ENCODE measurements around the gene CASP1. TPM values are rescaled to one million over a fixed set of nuclear protein-coding genes. Genes with fewer than 3 reads are reported as not detected.
"Not testable (repeated sequence)": the region's sequence is repeated elsewhere in the genome, so short reads cannot be mapped to it uniquely, and the experiment has no call there.

CASP1 gene
- polyA plus RNA-seq, 4 donors, result 67.8 to 392 (median 85.5) TPM

DNA sequence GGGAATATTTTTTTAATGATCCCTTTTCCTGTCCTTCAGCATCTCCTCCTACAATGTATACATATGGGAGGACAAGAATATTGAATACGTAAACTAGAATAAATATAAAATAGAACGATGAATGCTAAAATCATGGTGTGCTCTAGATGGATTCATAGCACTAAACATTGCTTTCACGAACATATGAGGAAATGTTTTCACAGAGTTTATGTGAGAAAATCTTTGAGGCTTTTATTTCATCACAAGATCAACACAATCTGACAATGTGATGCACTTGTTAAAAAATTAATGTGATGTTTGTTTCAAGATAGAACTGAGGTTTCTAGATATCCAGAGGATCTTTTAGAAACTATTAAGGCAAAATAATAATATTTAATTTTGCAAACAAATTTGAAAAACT is 7.2 kb upstream of the CASP1 start:
- no peak overlapping the region for H3K27ac ChIP-seq (ENCODE audit: low read depth in 1 of 3, low read length in 2 of 3)
- no peaks in the 10 kb centered on the region for H3K36me3 ChIP-seq (ENCODE audit: control insufficient read depth in 3 of 3, insufficient read depth in 2 of 3, low read depth in 1 of 3, low read length in 3 of 3)
- H3K4me3 ChIP-seq (ENCODE audit: low read depth in 1 of 3, low read length in 3 of 3), result no peak overlapping the region
- DNase-seq, result no peak
- FAIRE-seq, result peak; percentile 19
- no peaks in the 10 kb centered on the region for H3K27me3 ChIP-seq (ENCODE audit: control insufficient read depth in 3 of 3, insufficient read depth in 3 of 3, low read length in 3 of 3)
- peaks cover 0 to 9% (median 6%) of the 10 kb centered on the region in 3 donors for H3K4me1 ChIP-seq (ENCODE audit: control insufficient read depth in 3 of 3, insufficient read depth in 2 of 3, low read depth in 1 of 3, low read length in 2 of 3)
- 55 to 70% (median 67%) methylated on average over 3 of the region's 3 CpGs for WGBS, 3 donors
- H3K9me3 ChIP-seq (ENCODE audit: control insufficient read depth in 2 of 2, insufficient read depth in 1 of 2, low read depth in 1 of 2, low read length in 1 of 2), result peaks cover 0 to 7% of the 10 kb centered on the region in 2 donors

DNA sequence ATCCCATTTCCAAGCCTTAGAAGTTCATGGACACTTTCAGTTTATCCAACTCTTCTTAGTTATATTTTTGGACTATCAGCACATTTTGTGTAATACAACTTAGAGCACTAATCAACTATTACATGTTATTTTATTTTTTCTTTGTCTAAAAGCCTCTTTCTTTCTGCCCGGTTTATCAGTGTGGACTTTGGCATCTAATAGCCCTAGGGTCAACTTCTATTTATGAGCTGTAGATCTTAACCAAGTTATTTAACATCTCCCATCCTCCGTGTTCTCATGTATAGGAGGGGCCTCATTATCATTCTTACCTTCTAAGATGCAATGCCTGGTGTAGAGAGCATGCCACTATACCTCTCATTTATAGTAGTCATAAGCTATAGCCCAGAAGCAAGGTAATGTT is 5.8 kb upstream of the CASP1 start:
- Histone ChIP-seq H3K4me3 (ENCODE audit: low read depth in 1 of 3, low read length in 3 of 3) (no peak overlapping the region), H3K4me1 (ENCODE audit: control insufficient read depth in 3 of 3, insufficient read depth in 2 of 3, low read depth in 1 of 3, low read length in 2 of 3) (peaks cover 0 to 9% (median 8%) of the 10 kb centered on the region in 3 donors), H3K36me3 (ENCODE audit: control insufficient read depth in 3 of 3, insufficient read depth in 2 of 3, low read depth in 1 of 3, low read length in 3 of 3) (no peaks in the 10 kb centered on the region), H3K27ac (ENCODE audit: low read depth in 1 of 3, low read length in 2 of 3) (peak overlapping the region in 1 of 3 donors; percentile 20), H3K27me3 (ENCODE audit: control insufficient read depth in 3 of 3, insufficient read depth in 3 of 3, low read length in 3 of 3) (no peaks in the 10 kb centered on the region), H3K9me3 (ENCODE audit: control insufficient read depth in 2 of 2, insufficient read depth in 1 of 2, low read depth in 1 of 2, low read length in 1 of 2) (peaks cover 0 to 11% of the 10 kb centered on the region in 2 donors)
- 11 to 66% (median 42%) methylated on average over 2 of the region's 2 CpGs for WGBS, 3 donors
- peak; percentile 59 to 77 for DNase-seq
- FAIRE-seq, result no peak

DNA sequence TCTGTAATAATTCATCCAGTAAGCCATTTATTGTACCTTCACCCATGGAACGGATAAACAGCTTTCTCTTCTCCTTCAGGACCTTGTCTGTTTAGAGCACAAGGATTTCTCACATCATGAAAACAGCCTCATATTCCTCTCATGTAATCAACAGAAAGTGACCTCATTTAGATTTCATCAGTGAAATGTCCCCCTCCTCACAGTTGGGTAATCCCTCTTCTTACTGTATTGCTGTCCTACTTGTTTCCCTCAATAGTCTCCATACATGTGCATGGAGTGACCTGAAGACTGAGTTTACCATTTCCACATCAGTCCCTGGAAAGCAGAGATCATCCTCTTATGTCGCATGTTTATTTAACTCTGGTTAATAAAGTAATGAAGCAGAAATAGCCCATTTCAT is 556 bp downstream of the CASP1 start:
- DNase-seq, result peak; percentile 33 to 35
- H3K27me3 ChIP-seq (ENCODE audit: control insufficient read depth in 3 of 3, insufficient read depth in 3 of 3, low read length in 3 of 3); H3K36me3 ChIP-seq (ENCODE audit: control insufficient read depth in 3 of 3, insufficient read depth in 2 of 3, low read depth in 1 of 3, low read length in 3 of 3): not testable (repeated sequence)
- Histone ChIP-seq H3K4me3 (ENCODE audit: low read depth in 1 of 3, low read length in 3 of 3) (peak overlapping the region; percentile 29 to 60 (median 33)), H3K27ac (ENCODE audit: low read depth in 1 of 3, low read length in 2 of 3) (peak overlapping the region; percentile 61 to 85 (median 78)), H3K4me1 (ENCODE audit: control insufficient read depth in 3 of 3, insufficient read depth in 2 of 3, low read depth in 1 of 3, low read length in 2 of 3) (peaks cover 2 to 11% (median 8%) of the 10 kb centered on the region in 3 donors), H3K9me3 (ENCODE audit: control insufficient read depth in 2 of 2, insufficient read depth in 1 of 2, low read depth in 1 of 2, low read length in 1 of 2) (peaks cover 0 to 11% of the 10 kb centered on the region in 2 donors)
- 6 to 31% (median 27%) methylated on average over 2 of the region's 2 CpGs for WGBS, 3 donors
- peak; percentile 10 for FAIRE-seq

DNA sequence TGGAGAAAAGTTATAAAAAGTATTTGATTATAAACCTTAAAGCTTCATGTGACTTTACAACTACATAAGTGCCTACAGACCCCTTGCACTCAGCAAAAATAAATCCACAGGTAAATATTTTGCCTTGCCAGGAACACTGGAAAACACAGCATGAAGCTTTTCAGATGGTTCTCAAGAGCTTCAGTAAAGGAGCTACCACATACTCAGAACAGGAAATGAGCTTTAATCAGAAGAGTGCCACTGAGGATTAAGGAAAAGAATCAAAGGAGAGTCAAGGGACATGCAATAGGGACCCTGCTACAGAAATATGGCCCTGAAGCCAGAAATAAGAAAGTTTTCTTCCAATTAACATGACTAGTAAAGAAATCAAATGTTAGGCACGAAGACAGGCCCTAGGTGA is 1.2 kb downstream of the CASP1 start:
- H3K27ac ChIP-seq (ENCODE audit: low read depth in 1 of 3, low read length in 2 of 3), result peak overlapping the region; percentile 18 to 78 (median 52)
- H3K4me3 ChIP-seq (ENCODE audit: low read depth in 1 of 3, low read length in 3 of 3), result peak overlapping the region; percentile 10 to 60 (median 33)
- FAIRE-seq (no peak), DNase-seq (peak; percentile 25 to 42)
- no peaks in the 10 kb centered on the region for H3K27me3 ChIP-seq (ENCODE audit: control insufficient read depth in 3 of 3, insufficient read depth in 3 of 3, low read length in 3 of 3)
- H3K4me1 ChIP-seq (ENCODE audit: control insufficient read depth in 3 of 3, insufficient read depth in 2 of 3, low read depth in 1 of 3, low read length in 2 of 3), result peaks cover 2 to 11% (median 8%) of the 10 kb centered on the region in 3 donors
- H3K36me3 ChIP-seq (ENCODE audit: control insufficient read depth in 3 of 3, insufficient read depth in 2 of 3, low read depth in 1 of 3, low read length in 3 of 3), result peaks cover 2 to 7% (median 6%) of the 10 kb centered on the region in 3 donors
- H3K9me3 ChIP-seq (ENCODE audit: control insufficient read depth in 2 of 2, insufficient read depth in 1 of 2, low read depth in 1 of 2, low read length in 1 of 2), result peaks cover 0 to 11% of the 10 kb centered on the region in 2 donors
- WGBS, 3 donors, result 18 to 63% (median 33%) methylated on average over 1 of the region's 1 CpG

DNA sequence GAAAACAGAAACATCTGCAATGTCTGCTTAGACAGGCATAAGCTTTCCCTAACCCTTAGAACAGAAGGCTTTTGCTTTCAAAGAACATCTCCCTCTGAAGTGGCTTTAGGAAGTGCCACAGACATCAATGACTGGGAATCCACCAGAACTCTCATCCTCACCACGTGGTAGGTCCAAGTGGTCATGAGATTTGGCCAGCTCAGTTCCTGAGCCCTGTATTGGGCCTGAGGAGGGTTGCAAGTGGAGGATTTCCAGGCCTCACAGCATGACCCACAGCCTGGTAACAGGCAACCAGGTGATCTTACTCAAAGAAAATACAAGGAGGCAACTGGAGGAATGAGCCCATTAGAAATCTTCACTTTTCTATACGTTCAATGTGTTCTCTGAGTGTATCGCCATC is 1.6 kb downstream of the CASP1 start:
- peak overlapping the region in 2 of 3 donors; percentile 33 to 60 for H3K4me3 ChIP-seq (ENCODE audit: low read depth in 1 of 3, low read length in 3 of 3)
- H3K4me1 ChIP-seq (ENCODE audit: control insufficient read depth in 3 of 3, insufficient read depth in 2 of 3, low read depth in 1 of 3, low read length in 2 of 3), result peaks cover 2 to 11% (median 8%) of the 10 kb centered on the region in 3 donors
- peaks cover 2 to 8% (median 7%) of the 10 kb centered on the region in 3 donors for H3K36me3 ChIP-seq (ENCODE audit: control insufficient read depth in 3 of 3, insufficient read depth in 2 of 3, low read depth in 1 of 3, low read length in 3 of 3)
- FAIRE-seq (no peak), DNase-seq (peak; percentile 37)
- WGBS, 3 donors, result 16 to 57% (median 29%) methylated on average over 3 of the region's 3 CpGs
- peaks cover 0 to 11% of the 10 kb centered on the region in 2 donors for H3K9me3 ChIP-seq (ENCODE audit: control insufficient read depth in 2 of 2, insufficient read depth in 1 of 2, low read depth in 1 of 2, low read length in 1 of 2)
- peak overlapping the region; percentile 18 to 52 (median 22) for H3K27ac ChIP-seq (ENCODE audit: low read depth in 1 of 3, low read length in 2 of 3)
- no peaks in the 10 kb centered on the region for H3K27me3 ChIP-seq (ENCODE audit: control insufficient read depth in 3 of 3, insufficient read depth in 3 of 3, low read length in 3 of 3)

DNA sequence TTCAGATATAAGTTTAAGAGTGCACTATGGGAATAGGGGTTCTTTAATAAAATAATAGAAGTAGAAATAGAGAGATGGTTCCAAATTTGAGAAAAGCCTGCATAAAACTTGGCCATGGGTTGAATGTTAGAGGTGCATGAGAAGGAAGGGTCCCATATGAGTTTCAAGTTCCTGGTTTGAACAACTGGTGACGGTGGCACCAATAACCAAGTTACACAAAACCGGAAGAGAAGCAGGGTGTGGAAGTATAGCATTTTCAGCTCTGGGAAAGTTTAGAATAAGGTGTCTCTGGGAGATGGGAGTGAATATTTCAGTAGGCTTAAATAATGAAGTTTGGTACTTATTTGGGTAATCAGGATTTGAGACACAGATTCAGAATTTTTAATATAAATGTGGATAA is 2.4 kb downstream of the CASP1 start:
- no peaks in the 10 kb centered on the region for H3K27me3 ChIP-seq (ENCODE audit: control insufficient read depth in 3 of 3, insufficient read depth in 3 of 3, low read length in 3 of 3)
- H3K36me3 ChIP-seq (ENCODE audit: control insufficient read depth in 3 of 3, insufficient read depth in 2 of 3, low read depth in 1 of 3, low read length in 3 of 3), result peaks cover 2 to 8% (median 7%) of the 10 kb centered on the region in 3 donors
- H3K9me3 ChIP-seq (ENCODE audit: control insufficient read depth in 2 of 2, insufficient read depth in 1 of 2, low read depth in 1 of 2, low read length in 1 of 2), result peaks cover 0 to 7% of the 10 kb centered on the region in 2 donors
- FAIRE-seq (no peak), DNase-seq (peak in 1 of 2 donors; percentile 60)
- WGBS, 3 donors, result 23 to 57% (median 28%) methylated on average over 2 of the region's 2 CpGs
- peaks cover 2 to 13% (median 8%) of the 10 kb centered on the region in 3 donors for H3K4me1 ChIP-seq (ENCODE audit: control insufficient read depth in 3 of 3, insufficient read depth in 2 of 3, low read depth in 1 of 3, low read length in 2 of 3)
- peak overlapping the region in 1 of 3 donors; percentile 45 for H3K27ac ChIP-seq (ENCODE audit: low read depth in 1 of 3, low read length in 2 of 3)
- H3K4me3 ChIP-seq (ENCODE audit: low read depth in 1 of 3, low read length in 3 of 3), result peak overlapping the region in 2 of 3 donors; percentile 33 to 36

DNA sequence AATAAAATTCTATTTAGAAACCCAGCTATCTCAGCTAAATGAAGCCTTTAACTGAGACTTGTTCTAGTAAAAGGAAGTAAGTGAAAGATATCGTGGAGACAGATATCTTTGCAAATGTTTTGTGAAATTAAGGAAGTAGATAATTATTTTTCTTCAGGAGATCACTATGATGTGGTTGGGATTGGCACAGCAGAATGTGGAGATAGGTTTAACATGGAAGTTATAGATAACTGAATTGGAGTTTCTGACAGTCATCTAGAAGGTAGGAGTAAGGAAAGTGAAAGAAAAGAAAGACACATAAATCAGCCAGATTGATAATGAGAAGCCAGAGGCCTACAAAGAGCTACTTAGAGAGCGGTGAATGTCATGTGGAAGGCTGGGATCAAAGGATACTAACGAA is 7.3 kb downstream of the CASP1 start:
- FAIRE-seq (no peak), DNase-seq (peak; percentile 64)
- Histone ChIP-seq H3K4me1 (ENCODE audit: control insufficient read depth in 3 of 3, insufficient read depth in 2 of 3, low read depth in 1 of 3, low read length in 2 of 3) (peaks cover 2 to 11% (median 10%) of the 10 kb centered on the region in 3 donors), H3K4me3 (ENCODE audit: low read depth in 1 of 3, low read length in 3 of 3) (no peak overlapping the region), H3K27me3 (ENCODE audit: control insufficient read depth in 3 of 3, insufficient read depth in 3 of 3, low read length in 3 of 3) (no peaks in the 10 kb centered on the region), H3K27ac (ENCODE audit: low read depth in 1 of 3, low read length in 2 of 3) (peak overlapping the region in 2 of 3 donors; percentile 56 to 78), H3K9me3 (ENCODE audit: control insufficient read depth in 2 of 2, insufficient read depth in 1 of 2, low read depth in 1 of 2, low read length in 1 of 2) (no peaks in the 10 kb centered on the region), H3K36me3 (ENCODE audit: control insufficient read depth in 3 of 3, insufficient read depth in 2 of 3, low read depth in 1 of 3, low read length in 3 of 3) (peaks cover 7 to 16% (median 9%) of the 10 kb centered on the region in 3 donors)
- WGBS, 3 donors, result 18 to 58% (median 36%) methylated on average over 3 of the region's 3 CpGs

DNA sequence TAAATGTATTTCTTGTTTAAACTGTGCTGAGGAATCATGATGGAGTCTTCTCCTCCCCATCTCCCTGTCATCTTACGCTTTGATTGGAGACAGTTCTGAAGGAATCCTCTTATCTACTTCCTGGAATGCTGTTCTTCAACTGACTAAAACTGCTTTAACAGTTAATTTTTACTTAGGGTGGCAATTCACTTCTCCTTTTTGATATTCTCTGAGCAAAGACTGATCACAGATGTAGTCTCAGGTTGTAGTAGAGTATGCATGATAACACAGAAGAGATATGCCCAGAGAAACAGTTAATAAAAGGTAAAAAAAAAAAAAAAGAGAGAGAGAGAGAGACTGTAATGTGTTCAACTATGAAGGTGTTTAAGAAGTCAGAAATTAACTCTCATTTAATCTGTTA is 10.6 kb downstream of the CASP1 start:
- DNase-seq (no peak), FAIRE-seq (no peak)
- Histone ChIP-seq H3K9me3 (ENCODE audit: control insufficient read depth in 2 of 2, insufficient read depth in 1 of 2, low read depth in 1 of 2, low read length in 1 of 2) (no peaks in the 10 kb centered on the region), H3K4me1 (ENCODE audit: control insufficient read depth in 3 of 3, insufficient read depth in 2 of 3, low read depth in 1 of 3, low read length in 2 of 3) (peaks cover 0 to 7% (median 3%) of the 10 kb centered on the region in 3 donors), H3K36me3 (ENCODE audit: control insufficient read depth in 3 of 3, insufficient read depth in 2 of 3, low read depth in 1 of 3, low read length in 3 of 3) (peaks cover under 1 to 13% (median 7%) of the 10 kb centered on the region in 3 donors), H3K27ac (ENCODE audit: low read depth in 1 of 3, low read length in 2 of 3) (peak overlapping the region in 1 of 3 donors; percentile 0), H3K27me3 (ENCODE audit: control insufficient read depth in 3 of 3, insufficient read depth in 3 of 3, low read length in 3 of 3) (no peaks in the 10 kb centered on the region), H3K4me3 (ENCODE audit: low read depth in 1 of 3, low read length in 3 of 3) (no peak overlapping the region)
- WGBS, 3 donors, result 73 to 96% (median 83%) methylated on average over 1 of the region's 1 CpG

DNA sequence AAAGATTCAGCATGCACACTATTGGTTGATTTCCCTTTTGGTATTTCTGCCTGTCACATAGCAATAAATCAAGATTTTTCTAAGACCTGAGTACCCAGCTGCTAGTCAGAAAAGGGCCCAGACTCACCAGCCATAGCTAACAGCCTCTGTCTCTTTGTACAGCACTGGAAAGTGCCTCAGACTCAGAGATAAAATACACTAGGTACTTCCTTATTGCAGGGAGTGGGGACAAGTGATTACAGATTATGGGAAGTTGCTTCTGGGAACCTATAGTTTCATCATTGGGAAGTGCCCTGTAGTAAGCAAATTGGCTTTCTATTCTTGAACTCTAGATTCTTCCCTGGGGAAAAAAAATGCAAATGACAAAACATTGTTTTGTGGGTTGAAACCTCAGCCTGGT is 11.9 kb downstream of the CASP1 start, which contains the start of gene CASP5:
Gene CASP5, minus strand, starts transcription at position 166 of the 400 bp plus-strand sequence. Its CDS starts 32 bp downstream, at position 134.
- H3K4me3 ChIP-seq (ENCODE audit: low read depth in 1 of 3, low read length in 3 of 3), result no peak within 1 kb of the TSS
- peaks cover 0 to 5% (median 3%) of the 10 kb centered on the region in 3 donors for H3K4me1 ChIP-seq (ENCODE audit: control insufficient read depth in 3 of 3, insufficient read depth in 2 of 3, low read depth in 1 of 3, low read length in 2 of 3)
- DNase-seq, result peak; percentile 79 to 86
- FAIRE-seq, result no peak
- no peaks in the 10 kb centered on the region for H3K27me3 ChIP-seq (ENCODE audit: control insufficient read depth in 3 of 3, insufficient read depth in 3 of 3, low read length in 3 of 3)
- no peaks in the 10 kb centered on the region for H3K9me3 ChIP-seq (ENCODE audit: control insufficient read depth in 2 of 2, insufficient read depth in 1 of 2, low read depth in 1 of 2, low read length in 1 of 2)
- peak within 1 kb of the TSS; percentile 54 to 65 (median 62) for H3K27ac ChIP-seq (ENCODE audit: low read depth in 1 of 3, low read length in 2 of 3)
- peaks cover 0 to 8% (median 7%) of the 10 kb centered on the region in 3 donors for H3K36me3 ChIP-seq (ENCODE audit: control insufficient read depth in 3 of 3, insufficient read depth in 2 of 3, low read depth in 1 of 3, low read length in 3 of 3)

All from small intestine (tissue), 7 donors.